SIG-M5 (cell line): ENCODE data around the gene ORAI2.
"Not testable (repeated sequence)": the region's sequence is repeated elsewhere in the genome, so short reads cannot be mapped to it uniquely, and the experiment has no call there.

Experiments
- DNase-seq: peaks from one replicate; lab custom pipeline; 2025; lab: John Stamatoyannopoulos, UW

Gene ORAI2

GRCh38 chr7:102433219-102434038 is at the start of gene ORAI2:
ORAI2 (plus strand) TSS chr7:102433575; CDS start chr7:102438957, 5,382 bp downstream.
- DNase-seq, result no peak

GRCh38 chr7:102387064-102387463 is 46.3 kb upstream of the ORAI2 start:
- DNase-seq, result no peak

GRCh38 chr7:102389810-102390209 is 43.6 kb upstream of the ORAI2 start:
- DNase-seq, result no peak

- no peak for DNase-seq
These were observed 42.5 kb upstream of the ORAI2 start for GRCh38 chr7:102390697-102391484.

- no peak for DNase-seq
These were observed 41.0 kb upstream of the ORAI2 start for GRCh38 chr7:102392330-102392729.

- DNase-seq, result no peak
These were observed 39.9 kb upstream of the ORAI2 start for GRCh38 chr7:102393467-102393866.

GRCh38 chr7:102395592-102395872 is 37.8 kb upstream of the ORAI2 start:
- no peak for DNase-seq

GRCh38 chr7:102395873-102396709 is 37.3 kb upstream of the ORAI2 start, which contains the start of gene PRKRIP1:
PRKRIP1 (plus strand) TSS chr7:102396363; CDS start chr7:102396412, 49 bp downstream.
- peak; percentile 46 for DNase-seq

GRCh38 chr7:102396710-102397019 is 36.7 kb upstream of the ORAI2 start:
- DNase-seq, result no peak

- no peak for DNase-seq
These were observed 34.8 kb upstream of the ORAI2 start for GRCh38 chr7:102398543-102398942.

- DNase-seq, result no peak
These were observed 33.0 kb upstream of the ORAI2 start for GRCh38 chr7:102400360-102400759.

- DNase-seq, result no peak
These were observed 29.8 kb upstream of the ORAI2 start for GRCh38 chr7:102403563-102403962.

- peak; percentile 62 for DNase-seq
These were observed 29.1 kb upstream of the ORAI2 start for GRCh38 chr7:102404005-102404861.

- DNase-seq, result not testable (repeated sequence)
These were observed 28.6 kb upstream of the ORAI2 start for GRCh38 chr7:102404862-102405188.

- no peak for DNase-seq
These were observed 25.5 kb upstream of the ORAI2 start for GRCh38 chr7:102407910-102408309.

- not testable (repeated sequence) for DNase-seq
These were observed 24.8 kb upstream of the ORAI2 start for GRCh38 chr7:102408530-102408929.

GRCh38 chr7:102409340-102409739 is 24.0 kb upstream of the ORAI2 start:
- DNase-seq, result no peak

GRCh38 chr7:102410123-102410522 is 23.3 kb upstream of the ORAI2 start:
- no peak for DNase-seq

- DNase-seq, result no peak
These were observed 22.5 kb upstream of the ORAI2 start for GRCh38 chr7:102410918-102411317.

- no peak for DNase-seq
These were observed 20.8 kb upstream of the ORAI2 start for GRCh38 chr7:102412548-102412947.

GRCh38 chr7:102413091-102413490 is 20.3 kb upstream of the ORAI2 start:
- no peak for DNase-seq

GRCh38 chr7:102413611-102414010 is 19.8 kb upstream of the ORAI2 start:
- no peak for DNase-seq
